ENCODE results near the gene RAD51AP1.

The RAD51AP1 gene

DNA sequence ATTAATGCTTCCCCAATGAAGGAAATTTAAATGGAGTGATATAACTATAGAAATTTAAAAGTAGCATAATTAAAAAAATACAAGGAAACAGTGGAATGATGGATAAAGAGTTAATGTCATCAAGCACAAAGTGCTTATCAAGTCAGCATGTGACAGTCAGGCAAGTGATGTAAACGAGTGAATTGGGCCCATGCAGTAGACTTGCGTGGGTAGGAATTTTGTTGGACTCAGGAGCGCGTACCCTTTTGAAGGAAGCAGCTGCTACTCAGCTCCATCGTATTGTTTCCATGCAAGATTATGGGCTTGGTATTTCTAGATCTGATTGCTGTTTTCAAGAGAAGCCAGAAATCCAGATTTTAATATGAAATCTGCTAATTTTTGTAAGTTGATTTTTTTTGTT lies 18.9 kb downstream of the RAD51AP1 start:
- H2AFZ ChIP-seq (ENCODE audit: low read depth, low read length): no peak overlapping the region
- H3K36me3 ChIP-seq (ENCODE audit: insufficient read depth, low read length): peaks cover 54% of the 10 kb centered on the region
- H3K27me3 ChIP-seq (ENCODE audit: insufficient read depth, low read length): no peaks in the 10 kb centered on the region
- no peak overlapping the region for H3K4me3 ChIP-seq (ENCODE audit: low read length)
- peaks cover 10% of the 10 kb centered on the region for H3K4me1 ChIP-seq (ENCODE audit: insufficient read depth, low read length)
- H3K9me3 ChIP-seq (ENCODE audit: low read length): no peaks in the 10 kb centered on the region

DNA sequence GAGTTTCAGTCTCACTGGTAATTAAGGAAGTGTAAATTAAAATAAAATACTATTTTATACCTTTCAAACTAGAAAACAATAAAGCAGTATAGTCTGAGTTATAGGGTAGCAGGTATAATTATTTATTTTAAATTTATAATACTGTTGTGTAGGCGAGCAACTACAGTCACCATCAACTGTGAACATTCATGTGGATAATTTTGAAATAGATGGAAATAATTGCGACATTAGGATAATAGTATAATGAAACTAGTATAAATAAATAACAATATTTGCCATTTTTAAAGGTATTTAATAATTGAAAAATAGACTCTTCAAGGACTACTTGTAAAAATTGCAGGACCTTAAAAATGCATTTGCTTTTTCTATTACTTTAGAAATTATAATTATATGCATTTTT lies 19.5 kb downstream of the RAD51AP1 start:
- H3K9me3 ChIP-seq (ENCODE audit: low read length): no peaks in the 10 kb centered on the region
- H3K4me1 ChIP-seq (ENCODE audit: insufficient read depth, low read length): peaks cover 10% of the 10 kb centered on the region
- H3K27me3 ChIP-seq (ENCODE audit: insufficient read depth, low read length): no peaks in the 10 kb centered on the region
- no peak overlapping the region for H3K4me3 ChIP-seq (ENCODE audit: low read length)
- peaks cover 48% of the 10 kb centered on the region for H3K36me3 ChIP-seq (ENCODE audit: insufficient read depth, low read length)
- H2AFZ ChIP-seq (ENCODE audit: low read depth, low read length): no peak overlapping the region

DNA sequence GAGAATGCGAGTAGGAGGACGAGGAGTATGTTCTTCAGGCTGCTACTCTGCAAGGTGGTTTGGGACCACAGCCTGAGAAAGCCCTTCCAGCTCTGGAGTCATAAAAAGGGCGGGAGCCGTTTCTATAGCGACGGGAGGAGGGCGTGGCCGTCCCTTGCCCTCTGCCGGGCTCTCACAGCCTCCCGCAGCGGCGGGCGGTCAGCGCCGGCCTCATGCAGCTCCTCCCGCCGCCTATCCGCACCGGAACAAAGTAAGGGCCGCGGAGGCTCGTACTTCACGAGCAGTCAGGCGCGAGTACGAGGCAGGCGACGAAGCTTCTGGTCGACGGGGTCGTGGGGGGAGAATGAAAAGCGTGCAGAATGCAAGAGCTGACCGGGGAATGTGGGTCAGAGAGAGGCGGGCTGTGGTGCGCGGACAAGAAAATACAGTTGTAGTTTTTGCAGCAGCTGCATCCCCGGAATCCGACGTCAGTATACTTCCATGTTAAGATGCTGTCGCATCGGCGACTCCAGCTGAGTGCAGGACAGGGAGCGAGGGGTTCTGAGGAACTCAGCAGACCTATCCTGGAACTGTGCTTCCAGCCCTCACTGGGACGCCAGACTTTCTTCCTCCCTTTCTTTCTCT lies 23.5 kb downstream of the RAD51AP1 start, which contains the start of gene DYRK4:
Gene DYRK4 (plus strand): TSS at position 175 of the 624 bp plus-strand sequence. CDS start 38 bp downstream, at position 213.
- Histone ChIP-seq H3K9me3 (ENCODE audit: low read length) (no peaks in the 10 kb centered on the region), H2AFZ (ENCODE audit: low read depth, low read length) (peak within 1 kb of the TSS; percentile 22), H3K27me3 (ENCODE audit: insufficient read depth, low read length) (no peaks in the 10 kb centered on the region), H3K36me3 (ENCODE audit: insufficient read depth, low read length) (peaks cover 18% of the 10 kb centered on the region), H3K4me1 (ENCODE audit: insufficient read depth, low read length) (peaks cover 10% of the 10 kb centered on the region), H3K4me3 (ENCODE audit: low read length) (no peak within 1 kb of the TSS)

DNA sequence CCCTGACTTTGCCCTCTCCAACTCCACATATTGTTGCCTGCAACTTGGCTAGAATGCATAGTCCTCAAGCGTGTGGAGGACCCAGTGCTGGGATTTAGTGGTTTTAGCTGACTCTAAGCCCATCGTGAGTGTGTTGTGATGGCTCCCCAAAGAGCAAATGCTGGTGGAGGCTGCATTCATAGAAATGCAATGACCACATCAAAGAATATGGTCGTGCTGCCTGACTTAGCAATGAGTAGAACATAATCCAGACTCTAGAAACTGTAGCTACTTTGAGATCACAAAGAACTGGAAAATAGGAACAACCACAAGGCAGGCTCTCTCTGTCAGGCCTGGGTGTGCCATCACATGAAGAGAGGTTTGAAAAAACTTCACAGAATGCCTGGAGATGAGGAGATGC lies 24.6 kb downstream of the RAD51AP1 start:
- H3K36me3 ChIP-seq (ENCODE audit: insufficient read depth, low read length): peaks cover 11% of the 10 kb centered on the region
- H3K9me3 ChIP-seq (ENCODE audit: low read length): no peaks in the 10 kb centered on the region

DNA sequence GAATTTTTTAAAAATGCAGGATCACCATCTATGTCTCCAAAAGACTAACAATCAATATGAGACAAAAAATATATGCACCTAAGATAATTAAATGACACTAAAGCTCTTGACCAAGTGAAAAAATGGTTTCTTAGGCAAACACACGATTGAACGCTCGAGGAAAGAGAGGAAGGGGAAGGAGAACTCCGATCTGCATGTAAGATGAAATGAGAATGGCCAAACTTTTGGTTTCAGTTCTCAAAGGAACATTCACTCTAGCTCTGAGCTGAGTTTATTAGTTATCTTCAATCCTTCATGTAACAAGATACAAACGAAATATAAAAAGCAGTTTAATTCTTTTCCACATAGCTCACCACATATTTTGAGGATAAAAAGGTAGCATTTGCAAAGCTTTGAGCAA lies 26.1 kb downstream of the RAD51AP1 start:
- H2AFZ ChIP-seq (ENCODE audit: low read depth, low read length): no peak overlapping the region
- H3K4me3 ChIP-seq (ENCODE audit: low read length): no peak overlapping the region
- H3K27me3 ChIP-seq (ENCODE audit: insufficient read depth, low read length): no peaks in the 10 kb centered on the region
- peaks cover 10% of the 10 kb centered on the region for H3K4me1 ChIP-seq (ENCODE audit: insufficient read depth, low read length)
- H3K36me3 ChIP-seq (ENCODE audit: insufficient read depth, low read length): peaks cover 6% of the 10 kb centered on the region
- H3K9me3 ChIP-seq (ENCODE audit: low read length): no peaks in the 10 kb centered on the region

More for the DNA sequence above, 24.6 kb downstream of the RAD51AP1 start:
- Histone ChIP-seq H2AFZ (ENCODE audit: low read depth, low read length) (no peak overlapping the region), H3K27me3 (ENCODE audit: insufficient read depth, low read length) (no peaks in the 10 kb centered on the region), H3K4me1 (ENCODE audit: insufficient read depth, low read length) (peaks cover 10% of the 10 kb centered on the region), H3K4me3 (ENCODE audit: low read length) (no peak overlapping the region)

DNA sequence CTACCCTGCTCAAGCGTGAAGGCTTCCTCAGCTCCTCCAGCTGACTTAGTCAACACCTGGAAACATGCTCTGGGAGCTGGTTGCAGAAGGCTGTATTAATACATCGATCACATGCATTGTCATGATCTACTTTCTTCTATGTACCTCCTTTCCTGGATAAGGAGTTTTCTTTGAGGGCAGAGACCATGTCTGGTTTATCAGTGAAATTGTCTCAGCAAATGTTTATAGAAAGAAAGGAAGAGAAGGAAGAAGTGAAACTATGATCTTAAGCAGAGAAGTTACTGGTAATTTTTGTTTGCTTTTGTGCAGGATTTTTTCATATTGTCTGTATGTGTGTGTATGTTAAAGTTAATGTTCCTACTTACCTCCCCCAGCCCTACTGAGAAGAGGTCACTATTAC lies 27.8 kb downstream of the RAD51AP1 start:
- Histone ChIP-seq H3K27me3 (ENCODE audit: insufficient read depth, low read length) (no peaks in the 10 kb centered on the region), H3K4me3 (ENCODE audit: low read length) (no peak overlapping the region), H3K36me3 (ENCODE audit: insufficient read depth, low read length) (no peaks in the 10 kb centered on the region), H2AFZ (ENCODE audit: low read depth, low read length) (no peak overlapping the region), H3K9me3 (ENCODE audit: low read length) (no peaks in the 10 kb centered on the region), H3K4me1 (ENCODE audit: insufficient read depth, low read length) (peaks cover 10% of the 10 kb centered on the region)

DNA sequence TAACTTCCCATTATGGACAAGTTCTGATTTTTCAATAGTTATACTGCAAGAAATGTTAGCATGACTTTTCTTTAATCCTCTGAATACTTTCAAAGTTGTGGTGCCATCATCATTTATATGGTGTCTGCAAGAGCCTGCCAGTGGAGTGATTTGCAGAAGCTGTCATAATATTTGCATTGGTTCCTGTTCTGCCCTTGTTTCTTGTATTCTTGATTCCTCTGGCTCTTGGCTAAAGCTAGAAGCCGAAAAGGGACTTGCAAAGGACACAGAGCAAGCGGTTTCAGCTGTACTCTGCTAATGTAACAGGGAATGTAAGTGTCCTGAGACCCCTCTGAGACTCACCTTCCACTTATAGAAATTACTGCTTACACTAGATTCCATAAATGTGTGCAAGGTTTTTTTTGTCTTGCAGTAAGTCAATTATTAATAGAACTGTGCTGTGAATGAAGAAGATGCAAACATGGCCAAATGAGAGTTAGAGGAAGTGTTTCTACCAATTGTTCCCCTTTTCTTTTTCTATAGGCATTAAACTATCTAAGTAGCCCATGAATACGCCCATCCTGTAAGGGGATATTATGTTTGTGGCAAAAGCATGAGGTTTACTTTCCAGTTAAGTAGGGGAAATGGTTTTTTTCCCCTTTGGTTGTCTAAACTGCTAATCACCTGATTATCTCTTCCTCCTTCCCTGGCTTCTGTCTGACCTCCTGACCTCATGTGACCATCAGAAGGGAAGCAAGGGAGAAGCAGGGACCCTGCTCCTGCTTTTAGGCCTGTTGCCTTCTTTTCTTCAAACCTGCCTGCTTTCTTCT lies 28.6 kb downstream of the RAD51AP1 start:
- no peaks in the 10 kb centered on the region for H3K27me3 ChIP-seq (ENCODE audit: insufficient read depth, low read length)
- peaks cover 4% of the 10 kb centered on the region for H3K4me1 ChIP-seq (ENCODE audit: insufficient read depth, low read length)
- no peaks in the 10 kb centered on the region for H3K9me3 ChIP-seq (ENCODE audit: low read length)
- H3K36me3 ChIP-seq (ENCODE audit: insufficient read depth, low read length): no peaks in the 10 kb centered on the region
- no peak overlapping the region for H2AFZ ChIP-seq (ENCODE audit: low read depth, low read length)
- H3K4me3 ChIP-seq (ENCODE audit: low read length): no peak overlapping the region

DNA sequence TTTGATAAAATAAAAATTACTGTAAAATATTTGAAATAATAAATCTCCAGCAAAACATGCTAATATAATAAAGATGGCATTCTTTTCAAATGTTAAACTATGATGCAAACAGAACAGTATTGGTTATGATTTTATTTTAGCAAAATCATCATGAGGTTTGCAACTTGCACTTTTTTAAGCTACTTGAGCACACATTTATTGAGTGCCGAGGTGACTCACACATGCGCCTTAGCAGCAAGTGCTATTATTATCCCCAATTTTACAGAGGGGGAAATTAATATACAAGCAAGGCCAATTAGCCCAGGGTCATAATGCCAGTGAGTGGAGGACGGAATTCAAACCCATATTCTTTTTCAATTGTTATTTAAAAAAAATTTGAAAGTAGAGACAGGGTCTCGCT lies 30.6 kb downstream of the RAD51AP1 start:
- Histone ChIP-seq H3K9me3 (ENCODE audit: low read length) (no peaks in the 10 kb centered on the region), H3K4me1 (ENCODE audit: insufficient read depth, low read length) (no peaks in the 10 kb centered on the region), H2AFZ (ENCODE audit: low read depth, low read length) (no peak overlapping the region), H3K27me3 (ENCODE audit: insufficient read depth, low read length) (no peaks in the 10 kb centered on the region), H3K4me3 (ENCODE audit: low read length) (no peak overlapping the region), H3K36me3 (ENCODE audit: insufficient read depth, low read length) (no peaks in the 10 kb centered on the region)

DNA sequence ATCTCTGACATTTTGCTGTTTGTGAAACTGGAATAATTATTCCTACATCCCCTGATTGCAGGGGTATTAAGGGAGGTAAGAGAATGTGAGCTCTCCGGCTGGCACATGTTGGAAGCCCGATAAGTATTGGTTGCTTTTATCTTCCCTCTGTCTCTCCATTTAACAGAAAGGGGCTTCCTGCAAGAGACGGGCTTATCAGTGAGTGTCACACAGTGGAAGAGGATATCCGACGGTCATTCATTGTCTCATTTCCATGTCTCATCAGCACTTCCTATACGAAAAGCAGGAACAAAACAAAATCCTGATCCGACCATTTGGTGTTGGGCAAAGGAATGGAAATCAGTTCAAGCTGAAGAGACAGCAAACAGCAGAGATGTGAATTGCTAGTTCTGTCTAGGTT lies 34.0 kb downstream of the RAD51AP1 start:
- Histone ChIP-seq H3K4me3 (ENCODE audit: low read length) (no peak overlapping the region), H2AFZ (ENCODE audit: low read depth, low read length) (no peak overlapping the region), H3K27me3 (ENCODE audit: insufficient read depth, low read length) (no peaks in the 10 kb centered on the region), H3K9me3 (ENCODE audit: low read length) (no peaks in the 10 kb centered on the region), H3K4me1 (ENCODE audit: insufficient read depth, low read length) (peaks cover 7% of the 10 kb centered on the region), H3K36me3 (ENCODE audit: insufficient read depth, low read length) (no peaks in the 10 kb centered on the region)

DNA sequence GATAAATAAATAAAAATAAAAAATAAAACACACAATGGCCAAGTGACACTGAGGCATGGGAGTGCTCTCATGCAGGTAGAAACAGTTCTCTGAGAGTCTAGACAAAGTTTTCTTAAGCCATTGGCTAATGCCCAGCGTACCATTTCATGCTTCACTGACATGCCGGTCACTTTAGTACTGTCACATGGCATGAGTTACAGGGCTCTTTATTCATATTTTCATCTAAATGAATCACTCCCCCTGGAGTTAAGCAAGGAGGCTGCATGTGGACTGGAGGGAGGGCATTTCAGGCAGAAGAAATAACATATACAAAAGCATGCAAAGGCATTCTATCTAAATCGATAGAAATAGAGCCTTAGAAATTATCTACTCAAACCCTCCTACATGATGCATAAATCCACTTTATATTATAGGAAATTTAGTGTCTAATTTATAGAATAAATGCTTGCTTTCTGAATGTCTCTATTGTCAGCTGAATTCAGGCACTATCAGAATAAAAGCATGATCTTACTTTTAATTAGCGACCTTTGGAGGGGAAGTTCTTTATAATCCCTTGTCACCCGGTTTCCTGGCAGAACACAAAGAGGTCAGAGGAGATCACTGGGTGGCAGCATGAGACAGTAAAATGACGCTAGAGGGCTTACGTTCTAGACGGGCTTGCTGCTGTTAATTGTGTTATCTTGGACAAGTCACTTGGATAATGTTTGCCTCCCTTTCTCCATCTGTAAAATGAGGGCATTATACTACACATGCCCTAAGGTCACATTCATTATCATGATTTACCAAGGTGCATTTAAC lies 40.8 kb downstream of the RAD51AP1 start:
- H3K36me3 ChIP-seq (ENCODE audit: insufficient read depth, low read length): no peaks in the 10 kb centered on the region
- peaks cover 28% of the 10 kb centered on the region for H3K4me1 ChIP-seq (ENCODE audit: insufficient read depth, low read length)
- no peaks in the 10 kb centered on the region for H3K27me3 ChIP-seq (ENCODE audit: insufficient read depth, low read length)
- H2AFZ ChIP-seq (ENCODE audit: low read depth, low read length): no peak overlapping the region
- no peaks in the 10 kb centered on the region for H3K9me3 ChIP-seq (ENCODE audit: low read length)
- H3K4me3 ChIP-seq (ENCODE audit: low read length): no peak overlapping the region

DNA sequence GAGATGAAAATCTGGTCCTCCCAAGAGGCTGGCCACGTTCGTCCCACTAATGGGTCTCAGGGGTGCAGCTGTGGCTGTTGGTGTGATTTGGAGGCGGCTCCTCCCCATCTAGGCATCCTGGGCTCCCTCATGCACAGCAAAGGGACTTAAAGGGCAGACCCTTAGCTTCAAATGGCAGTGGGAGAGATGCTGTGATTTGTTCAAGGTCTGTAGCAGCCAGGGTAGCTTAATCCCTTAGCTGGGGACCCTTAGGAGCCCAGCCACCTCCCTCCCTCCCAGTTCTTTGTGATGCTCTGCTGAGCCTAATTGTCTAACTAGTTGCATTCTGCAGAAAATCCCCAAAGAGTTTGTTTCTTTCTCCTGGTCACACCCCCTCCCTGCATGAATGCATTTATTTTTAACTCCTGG lies 41.6 kb downstream of the RAD51AP1 start:
- no peaks in the 10 kb centered on the region for H3K9me3 ChIP-seq (ENCODE audit: low read length)
- H3K36me3 ChIP-seq (ENCODE audit: insufficient read depth, low read length): no peaks in the 10 kb centered on the region
- no peak overlapping the region for H3K4me3 ChIP-seq (ENCODE audit: low read length)
- H3K4me1 ChIP-seq (ENCODE audit: insufficient read depth, low read length): peaks cover 28% of the 10 kb centered on the region
- no peaks in the 10 kb centered on the region for H3K27me3 ChIP-seq (ENCODE audit: insufficient read depth, low read length)
- H2AFZ ChIP-seq (ENCODE audit: low read depth, low read length): no peak overlapping the region

DNA sequence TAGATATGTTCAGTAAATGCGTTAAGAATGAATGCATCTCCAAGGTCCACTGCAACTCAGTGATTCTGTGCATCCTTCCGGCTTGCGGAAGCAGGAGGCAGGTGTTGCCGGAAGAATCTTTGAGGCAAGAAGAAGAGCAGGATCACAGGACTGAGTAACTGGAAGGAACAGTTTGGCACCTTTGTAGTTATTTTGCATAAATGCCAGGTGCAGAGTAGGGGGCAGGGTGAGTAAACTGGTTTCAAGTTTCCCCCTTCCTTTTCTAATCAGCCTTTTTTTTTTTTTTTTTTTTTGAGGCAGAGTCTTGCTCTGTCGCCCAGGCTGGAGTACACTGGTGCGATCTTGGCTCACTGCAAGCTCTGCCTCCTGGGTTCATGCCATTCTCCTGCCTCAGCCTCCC lies 45.6 kb downstream of the RAD51AP1 start:
- H3K27me3 ChIP-seq (ENCODE audit: insufficient read depth, low read length): no peaks in the 10 kb centered on the region
- no peaks in the 10 kb centered on the region for H3K36me3 ChIP-seq (ENCODE audit: insufficient read depth, low read length)
- no peak overlapping the region for H3K4me3 ChIP-seq (ENCODE audit: low read length)
- no peaks in the 10 kb centered on the region for H3K9me3 ChIP-seq (ENCODE audit: low read length)
- no peak overlapping the region for H2AFZ ChIP-seq (ENCODE audit: low read depth, low read length)
- H3K4me1 ChIP-seq (ENCODE audit: insufficient read depth, low read length): peaks cover 14% of the 10 kb centered on the region

DNA sequence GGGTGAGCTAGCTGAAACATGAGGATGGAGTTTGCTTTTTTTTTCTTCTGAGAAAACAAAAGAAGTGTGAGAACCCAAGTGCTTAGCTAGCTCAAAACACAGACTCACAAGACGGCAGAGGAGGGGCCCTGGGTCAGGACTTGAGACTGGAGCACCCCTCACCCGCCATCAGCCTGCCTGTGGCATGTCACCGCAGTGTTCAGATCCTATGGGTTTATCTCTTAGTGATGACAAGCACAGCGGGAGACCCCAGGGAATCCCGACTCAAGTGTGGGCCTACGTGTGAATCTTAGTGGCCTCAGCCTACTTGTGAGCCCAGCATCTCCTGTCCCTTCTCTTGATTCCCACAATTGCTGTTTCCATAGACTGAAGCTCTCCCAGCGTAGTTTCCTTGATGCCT lies 46.2 kb downstream of the RAD51AP1 start:
- Histone ChIP-seq H3K9me3 (ENCODE audit: low read length) (no peaks in the 10 kb centered on the region), H3K4me1 (ENCODE audit: insufficient read depth, low read length) (peaks cover 8% of the 10 kb centered on the region), H2AFZ (ENCODE audit: low read depth, low read length) (no peak overlapping the region), H3K36me3 (ENCODE audit: insufficient read depth, low read length) (no peaks in the 10 kb centered on the region), H3K4me3 (ENCODE audit: low read length) (no peak overlapping the region), H3K27me3 (ENCODE audit: insufficient read depth, low read length) (no peaks in the 10 kb centered on the region)
